ENCODE measurements around the gene PGC.

GRCh38 chr6:41732149-41732548 lies 15.0 kb downstream of the PGC start:
- TF ChIP-seq EZH2phosphoT487 (IDR thresholded peaks at IDR 0.05; ENCODE audit: borderline replicate concordance, low read length) (no peak), CTCF (IDR thresholded peaks at IDR 0.05; ENCODE audit: low read depth, low read length, poor library complexity, severe bottlenecking) (no peak)
